Astrocyte of the spinal cord (primary cell): ENCODE results near the gene SESN1.

Experiments
- DNase-seq: peaks from one replicate; pipeline ENCODE4 v3.0.0; 2011; ENCODE audit warnings: low read depth, low spot score
- H3K4me3 ChIP-seq: 2 replicates; pipeline ENCODE4 v1.5.1; 2011; ENCODE audit warnings: low read depth, mild to moderate bottlenecking, low read length, moderate library complexity
- in situ Hi-C: cut with HindIII; loops from 2 replicates; pipeline ENCODE4 v1.10.0; 2017; ENCODE audit warnings: low sequenced_read_pairs
- TF ChIP-seq, protein P1 (sequence below): IDR thresholded peaks from 2 replicates; pipeline ENCODE4 v1.5.1; 2012; ENCODE audit warnings: low read depth, mild to moderate bottlenecking, low read length, inconsistent platforms

SESN1 gene

DNA sequence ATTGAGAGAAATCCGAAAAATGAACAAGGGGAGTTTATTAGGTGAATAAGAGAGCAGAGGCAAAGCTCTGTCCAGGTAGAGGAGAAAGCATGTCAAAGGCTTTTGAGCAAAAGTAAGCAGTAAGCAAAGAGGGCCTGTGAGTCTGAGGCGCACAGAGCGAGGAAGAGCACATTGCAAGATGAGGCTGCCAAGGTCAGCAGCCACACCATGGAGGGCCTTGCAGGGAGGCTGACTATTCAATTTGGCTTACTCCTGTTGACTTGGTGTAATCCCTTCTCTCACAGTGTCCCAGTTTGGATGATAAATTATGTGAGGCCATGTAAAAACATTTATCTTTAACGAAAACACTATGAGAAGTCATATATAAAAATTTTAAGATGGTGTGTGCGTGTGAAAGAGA, 32.4 kb downstream of the SESN1 start:
- TF ChIP-seq, protein P1, sequence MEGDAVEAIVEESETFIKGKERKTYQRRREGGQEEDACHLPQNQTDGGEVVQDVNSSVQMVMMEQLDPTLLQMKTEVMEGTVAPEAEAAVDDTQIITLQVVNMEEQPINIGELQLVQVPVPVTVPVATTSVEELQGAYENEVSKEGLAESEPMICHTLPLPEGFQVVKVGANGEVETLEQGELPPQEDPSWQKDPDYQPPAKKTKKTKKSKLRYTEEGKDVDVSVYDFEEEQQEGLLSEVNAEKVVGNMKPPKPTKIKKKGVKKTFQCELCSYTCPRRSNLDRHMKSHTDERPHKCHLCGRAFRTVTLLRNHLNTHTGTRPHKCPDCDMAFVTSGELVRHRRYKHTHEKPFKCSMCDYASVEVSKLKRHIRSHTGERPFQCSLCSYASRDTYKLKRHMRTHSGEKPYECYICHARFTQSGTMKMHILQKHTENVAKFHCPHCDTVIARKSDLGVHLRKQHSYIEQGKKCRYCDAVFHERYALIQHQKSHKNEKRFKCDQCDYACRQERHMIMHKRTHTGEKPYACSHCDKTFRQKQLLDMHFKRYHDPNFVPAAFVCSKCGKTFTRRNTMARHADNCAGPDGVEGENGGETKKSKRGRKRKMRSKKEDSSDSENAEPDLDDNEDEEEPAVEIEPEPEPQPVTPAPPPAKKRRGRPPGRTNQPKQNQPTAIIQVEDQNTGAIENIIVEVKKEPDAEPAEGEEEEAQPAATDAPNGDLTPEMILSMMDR, result no peak
- no peak for DNase-seq
- H3K4me3 ChIP-seq, result no peak overlapping the region
- in situ Hi-C loops, result no loop called here

DNA sequence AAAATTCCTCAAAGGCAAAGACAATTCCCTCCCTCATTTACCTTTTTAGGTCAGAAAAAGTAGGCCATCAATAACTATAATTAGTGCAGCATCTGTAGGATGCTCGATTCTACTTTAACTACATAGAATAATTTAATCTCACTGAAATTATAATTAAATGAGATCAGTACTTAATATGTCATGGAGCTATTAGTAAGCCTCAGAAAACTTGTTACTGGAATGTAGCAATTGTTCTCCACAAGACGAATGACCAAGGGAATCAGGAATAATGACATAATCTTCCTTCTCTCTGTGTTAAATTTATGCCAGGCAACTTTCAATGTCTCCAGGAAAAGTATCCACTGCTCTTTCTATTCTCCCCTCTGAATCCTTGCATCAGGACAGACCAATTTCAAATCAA, 34.1 kb downstream of the SESN1 start:
- no peak for DNase-seq
- H3K4me3 ChIP-seq, result no peak overlapping the region
- in situ Hi-C loops, result no loop called here
- TF ChIP-seq, protein P1, result no peak

DNA sequence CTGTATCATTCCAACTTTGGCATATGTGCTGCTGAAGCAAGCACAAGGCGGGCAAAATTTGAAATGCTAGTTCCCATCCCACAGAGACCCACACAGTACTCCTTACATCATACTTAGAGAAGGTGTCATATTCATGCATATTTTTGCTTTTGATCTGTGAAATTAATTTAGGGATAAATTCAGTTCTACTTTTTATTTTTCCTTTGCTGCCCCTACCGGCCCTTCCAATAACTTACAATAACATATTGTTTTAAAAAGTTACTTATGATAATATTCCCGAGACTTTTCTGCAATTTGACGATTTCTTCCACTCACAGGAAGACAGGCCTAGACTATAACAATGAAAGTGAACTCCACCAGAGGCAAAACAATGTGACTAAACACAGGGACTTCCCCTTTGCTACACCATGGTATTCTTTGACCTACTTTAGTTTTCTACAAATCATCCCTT, 35.0 kb downstream of the SESN1 start:
- H3K4me3 ChIP-seq, result no peak overlapping the region
- TF ChIP-seq, protein P1, result peak; percentile 8
- peak; percentile 33 for DNase-seq
- in situ Hi-C loops, result no loop called here

DNA sequence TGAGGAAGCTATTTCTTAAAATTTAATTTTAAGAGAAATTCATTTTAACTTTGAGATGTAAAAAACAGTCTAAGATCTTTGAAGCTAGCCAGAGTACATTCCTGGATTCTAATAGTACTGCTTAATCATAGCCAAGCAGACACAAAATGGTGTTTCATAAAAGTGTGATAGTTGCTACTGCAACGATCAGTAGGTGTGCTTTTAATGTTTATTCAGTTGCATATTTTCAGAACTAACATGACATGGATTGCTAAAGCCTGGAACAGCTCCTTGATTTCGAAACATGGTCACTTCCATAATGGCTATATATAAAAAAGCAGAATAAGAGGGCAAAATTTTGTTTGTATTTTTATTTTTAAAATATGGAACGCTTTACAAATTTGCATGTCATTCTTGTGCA, 35.5 kb downstream of the SESN1 start:
- in situ Hi-C loops, result no loop called here
- no peak overlapping the region for H3K4me3 ChIP-seq
- DNase-seq, result no peak
- TF ChIP-seq, protein P1, result no peak

DNA sequence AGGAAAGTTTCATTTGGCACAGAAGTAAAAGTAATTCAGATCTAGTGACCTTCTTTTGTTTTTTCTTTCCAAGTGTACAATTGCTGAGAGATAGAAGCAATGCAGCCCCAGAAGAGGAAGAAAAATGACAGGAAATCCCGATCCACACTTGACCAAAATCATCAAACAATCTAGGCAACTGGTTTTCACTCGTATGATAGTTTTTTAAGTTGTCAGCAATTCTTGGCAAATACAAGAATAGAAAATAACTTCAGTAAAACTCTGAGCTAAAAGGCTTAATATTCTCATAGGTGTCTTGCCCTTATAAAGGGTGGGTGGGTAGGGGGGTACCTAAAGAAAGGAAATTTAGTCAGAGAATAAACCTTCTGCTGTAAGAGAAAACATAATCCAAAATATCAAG, 36.0 kb downstream of the SESN1 start:
- no peak for DNase-seq
- in situ Hi-C loops, result no loop called here
- TF ChIP-seq, protein P1, result no peak
- H3K4me3 ChIP-seq, result no peak overlapping the region

DNA sequence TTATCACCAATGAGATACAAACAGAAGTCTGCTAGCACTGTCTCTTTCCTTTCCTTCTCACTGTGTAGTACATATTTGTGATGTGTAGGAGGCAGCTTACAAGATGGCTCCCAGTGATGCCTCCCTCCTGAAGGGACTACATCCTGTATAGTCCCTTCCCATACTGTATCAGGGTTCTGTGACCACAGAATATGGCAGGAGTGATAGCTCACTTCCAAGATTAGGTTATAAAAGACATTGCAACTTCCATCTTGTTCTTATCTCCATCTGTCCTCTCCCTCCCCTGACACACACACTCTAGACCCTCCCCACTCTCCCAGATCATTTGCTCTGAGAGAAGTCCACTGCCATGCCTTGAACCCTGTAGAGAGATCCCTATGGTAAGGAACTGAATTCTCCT, 38.0 kb downstream of the SESN1 start:
- no peak for DNase-seq
- in situ Hi-C loops, result no loop called here
- TF ChIP-seq, protein P1, result no peak
- no peak overlapping the region for H3K4me3 ChIP-seq

DNA sequence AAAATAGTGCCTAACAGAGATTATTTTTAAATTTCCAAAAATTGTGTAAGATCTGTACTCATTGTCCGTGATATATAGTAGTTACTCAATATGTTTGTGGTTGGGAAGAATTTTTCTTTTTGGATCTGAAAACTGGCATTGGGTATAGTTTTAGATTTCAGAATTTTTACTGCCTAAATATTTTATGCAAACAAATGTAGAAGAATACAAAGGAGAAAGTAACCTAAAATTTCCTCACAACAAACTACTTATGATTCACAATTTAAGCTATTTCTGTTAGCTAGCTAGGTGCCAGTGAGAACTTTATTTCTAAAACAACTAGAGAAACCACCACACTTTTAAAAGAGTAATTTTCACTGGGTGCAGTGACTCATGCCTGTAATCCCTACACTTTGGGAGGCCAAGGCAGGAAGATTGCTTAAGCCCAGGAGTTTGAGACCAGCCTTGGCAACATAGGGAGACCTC, 38.8 kb downstream of the SESN1 start:
- in situ Hi-C loops, result no loop called here
- no peak overlapping the region for H3K4me3 ChIP-seq
- TF ChIP-seq, protein P1, result no peak
- DNase-seq, result peak; percentile 32
